Bronchial epithelial cell (primary cell): ENCODE results near the gene PIM1. TPM values are rescaled to one million over a fixed set of nuclear protein-coding genes. Genes with fewer than 3 reads are reported as not detected.
"Not testable (repeated sequence)": the region's sequence is repeated elsewhere in the genome, so short reads cannot be mapped to it uniquely, and the experiment has no call there.

ENCODE experiments used
- DNase-seq: peaks from one replicate; pipeline ENCODE4 v3.0.0-alpha.2; 2010; ENCODE audit warnings: low read depth
- FAIRE-seq: peaks from 2 replicates; lab custom pipeline; 2011; peaks lifted over from hg19 to GRCh38; lab: Jason Lieb, UNC
- H3K27me3 ChIP-seq: 2 replicates; pipeline ENCODE4 v1.5.1; 2011; ENCODE audit warnings: low read length; ENCODE audit not compliant: control insufficient read depth, insufficient read depth
- H3K36me3 ChIP-seq: 2 replicates; pipeline ENCODE4 v1.5.1; 2011; ENCODE audit warnings: low read length; ENCODE audit not compliant: control insufficient read depth, insufficient read depth
- H3K4me3 ChIP-seq: 2 replicates; pipeline ENCODE4 v1.5.1; 2011; ENCODE audit warnings: mild to moderate bottlenecking, low read depth, low read length, control low read depth
- CTCF ChIP-seq: IDR thresholded peaks from 2 replicates; pipeline ENCODE4 v1.5.1; 2011; ENCODE audit warnings: mild to moderate bottlenecking, moderate library complexity, low read length, control low read depth, inconsistent platforms; ENCODE audit not compliant: insufficient read depth, severe bottlenecking
- total RNA-seq: library from RNA; depleted of rRNA; stranded (reverse); fragments of >200 nt; gene quantifications from 2 replicates; pipeline ENCODE4 v1.2.1, GENCODE V29; 2014

The PIM1 gene
- total RNA-seq, 1 donor from 2014 or later: 29.2 TPM

GRCh38 chr6:37175332-37176267 lies 5.6 kb downstream of the PIM1 start:
- no peak for TF ChIP-seq CTCF
- H3K27me3 ChIP-seq: no peaks in the 10 kb centered on the region
- peaks cover 23% of the 10 kb centered on the region for H3K36me3 ChIP-seq
- H3K4me3 ChIP-seq: no peak overlapping the region
- DNase-seq: no peak
- FAIRE-seq: no peak

GRCh38 chr6:37176268-37177076 lies 6.5 kb downstream of the PIM1 start:
- no peak for FAIRE-seq
- TF ChIP-seq CTCF: no peak
- no peak for DNase-seq
- peaks cover 19% of the 10 kb centered on the region for H3K36me3 ChIP-seq
- H3K27me3 ChIP-seq: no peaks in the 10 kb centered on the region
- no peak overlapping the region for H3K4me3 ChIP-seq

GRCh38 chr6:37177077-37177934 lies 7.4 kb downstream of the PIM1 start:
- FAIRE-seq: no peak
- Histone ChIP-seq H3K36me3 (peaks cover 19% of the 10 kb centered on the region), H3K27me3 (no peaks in the 10 kb centered on the region), H3K4me3 (no peak overlapping the region)
- DNase-seq: no peak
- TF ChIP-seq CTCF: no peak

- Histone ChIP-seq H3K4me3 (no peak overlapping the region), H3K27me3 (no peaks in the 10 kb centered on the region), H3K36me3 (peaks cover 17% of the 10 kb centered on the region)
- no peak for TF ChIP-seq CTCF
- FAIRE-seq (no peak), DNase-seq (no peak)
Measured at GRCh38 chr6:37177935-37178517, 8.1 kb downstream of the PIM1 start.

- no peak for DNase-seq
- peaks cover under 1% of the 10 kb centered on the region for H3K36me3 ChIP-seq
Measured at GRCh38 chr6:37180075-37180474, 10.1 kb downstream of the PIM1 start.

GRCh38 chr6:37180610-37181009 lies 10.7 kb downstream of the PIM1 start:
- not testable (repeated sequence) for DNase-seq

More at GRCh38 chr6:37180075-37180474, 10.1 kb downstream of the PIM1 start:
- Histone ChIP-seq H3K27me3 (no peaks in the 10 kb centered on the region), H3K4me3 (no peak overlapping the region)
- TF ChIP-seq CTCF: no peak
- no peak for FAIRE-seq

More at GRCh38 chr6:37180610-37181009, 10.7 kb downstream of the PIM1 start:
- H3K36me3 ChIP-seq, H3K4me3 ChIP-seq, FAIRE-seq, H3K27me3 ChIP-seq: not testable (repeated sequence)
